HEK293T (cell line): ENCODE data around the gene NBEA.

Experiments
- CTCF ChIA-PET: fragments of 350-600 bp; formaldehyde crosslinking; extraction: SDS; loops from one replicate; lab custom pipeline; 2021; ENCODE audit warnings: antibody characterized with exemption, inconsistent platforms; lab: Yijun Ruan, JAX
- POLR2A ChIA-PET: fragments of 350-600 bp; formaldehyde crosslinking; extraction: SDS; loops from one replicate; lab custom pipeline; 2020; ENCODE audit warnings: antibody characterized with exemption, inconsistent platforms; lab: Yijun Ruan, JAX
- DNase-seq: peaks from one replicate; pipeline ENCODE4 v3.0.0; 2012; ENCODE audit warnings: mixed read lengths; ENCODE audit errors: extremely low spot score
- ARNT ChIP-seq: fragments of 450-650 bp; IDR thresholded peaks from 2 replicates; pipeline ENCODE4 v1.6.1; 2017; ENCODE audit warnings: mild to moderate bottlenecking
- BHLHE40 ChIP-seq: fragments of 450-650 bp; IDR thresholded peaks from 2 replicates; pipeline ENCODE4 v1.6.1; 2016; ENCODE audit warnings: mild to moderate bottlenecking, moderate library complexity, borderline replicate concordance
- CTBP1 ChIP-seq: fragments of 450-650 bp; IDR thresholded peaks from 2 replicates; pipeline ENCODE4 v1.6.1; 2016; ENCODE audit warnings: borderline replicate concordance
- ELF4 ChIP-seq: fragments of 450-650 bp; IDR thresholded peaks from 2 replicates; pipeline ENCODE4 v1.6.1; 2017; ENCODE audit warnings: antibody characterized with exemption
- FOXA1 ChIP-seq: fragments of 450-650 bp; IDR thresholded peaks from 2 replicates; pipeline ENCODE4 v1.6.1; 2016; ENCODE audit warnings: mild to moderate bottlenecking
- FOXK2 ChIP-seq: fragments of 450-650 bp; IDR thresholded peaks from 2 replicates; pipeline ENCODE4 v1.6.1; 2016; ENCODE audit warnings: mild to moderate bottlenecking
- FOXM1 ChIP-seq: fragments of 450-650 bp; IDR thresholded peaks from 2 replicates; pipeline ENCODE4 v1.6.1; 2017; ENCODE audit warnings: mild to moderate bottlenecking, borderline replicate concordance
- HDGF ChIP-seq: fragments of 450-650 bp; IDR thresholded peaks from 2 replicates; pipeline ENCODE4 v1.6.1; 2017; ENCODE audit warnings: antibody characterized with exemption, borderline replicate concordance
- L3MBTL2 ChIP-seq: fragments of 450-650 bp; conservative IDR thresholded peaks from 2 replicates; pipeline ENCODE4 v1.6.1; 2016; ENCODE audit warnings: mild to moderate bottlenecking
- LEF1 ChIP-seq: fragments of 450-650 bp; IDR thresholded peaks from 2 replicates; pipeline ENCODE4 v1.6.1; 2017; ENCODE audit warnings: mild to moderate bottlenecking, borderline replicate concordance
- NFRKB ChIP-seq: fragments of 450-650 bp; IDR thresholded peaks from 2 replicates; pipeline ENCODE4 v1.6.1; 2016; ENCODE audit warnings: mild to moderate bottlenecking, moderate library complexity
- SP1 ChIP-seq: fragments of 450-650 bp; IDR thresholded peaks from 2 replicates; pipeline ENCODE4 v1.6.1; 2017
- SUZ12 ChIP-seq: fragments of 450-650 bp; IDR thresholded peaks from 2 replicates; pipeline ENCODE4 v1.6.1; 2016; ENCODE audit warnings: mild to moderate bottlenecking
- TARDBP ChIP-seq: fragments of 450-650 bp; IDR thresholded peaks from 2 replicates; pipeline ENCODE4 v1.6.1; 2016
- ZNF384 ChIP-seq: fragments of 450-650 bp; IDR thresholded peaks from 2 replicates; pipeline ENCODE4 v1.6.1; 2016
- TF ChIP-seq, protein P1 (sequence below): fragments of 450-650 bp; IDR thresholded peaks from 2 replicates; pipeline ENCODE4 v1.6.1; 2016

Gene NBEA

DNA sequence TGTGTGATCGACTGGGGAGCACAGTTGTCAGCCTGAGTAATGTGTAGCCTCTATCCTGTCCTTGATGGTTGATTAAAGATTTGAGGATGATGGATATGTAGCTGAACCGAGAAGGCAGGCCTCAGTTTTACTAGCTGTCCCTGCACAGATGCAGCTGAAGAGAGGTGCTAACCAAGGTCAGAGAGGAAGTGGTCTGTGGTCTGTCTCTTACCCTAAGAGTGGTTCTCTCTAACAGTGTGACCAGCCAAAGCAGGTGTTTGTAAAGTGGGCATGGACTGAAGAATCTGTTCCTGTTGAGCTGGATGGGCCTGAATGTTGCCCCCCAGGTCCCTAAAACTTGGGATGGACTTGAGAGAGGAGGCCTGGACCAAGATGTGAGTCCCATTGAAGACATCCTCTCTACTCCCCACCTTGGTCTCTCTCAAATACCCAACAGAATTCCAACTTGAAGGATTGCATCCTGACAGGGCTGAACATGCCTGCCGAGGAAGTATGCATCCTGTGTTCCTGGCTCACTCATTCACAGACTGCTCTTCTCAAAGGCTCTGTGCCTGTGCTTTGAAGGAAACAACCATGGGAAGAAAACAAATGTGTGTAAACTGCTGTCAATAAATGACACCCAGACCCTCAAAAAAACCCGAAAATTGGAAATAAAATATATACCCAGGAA, 310.6 kb downstream of the NBEA start:
- ChIA-PET CTCF (no interaction called here), POLR2A (no interaction called here)
- DNase-seq: no peak
- TF ChIP-seq HDGF (no peak), SUZ12 (no peak), ZNF384 (no peak), ARNT (no peak), CTBP1 (no peak), LEF1 (no peak), FOXM1 (no peak), NFRKB (no peak), SP1 (no peak), FOXK2 (no peak), TARDBP (no peak), L3MBTL2 (no peak)

DNA sequence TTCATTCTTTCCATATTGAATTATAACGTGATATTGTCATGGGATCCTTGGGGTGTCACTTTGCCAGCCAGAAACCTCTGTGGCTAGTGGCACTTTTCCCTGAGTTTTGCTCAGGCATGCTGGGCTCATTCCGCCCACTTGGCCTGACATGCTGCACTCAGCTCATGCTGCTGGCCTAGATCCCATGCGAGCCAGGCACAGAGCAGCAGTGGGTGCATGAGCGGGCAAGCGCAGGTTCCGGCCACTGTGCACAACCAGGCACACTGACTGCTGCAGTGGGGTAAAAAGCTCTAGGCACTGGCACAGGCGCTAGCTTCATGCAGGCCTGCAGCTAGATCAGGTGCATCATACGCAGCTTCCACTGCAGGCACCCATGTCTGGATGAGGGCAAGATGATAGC, 313.2 kb downstream of the NBEA start:
- TF ChIP-seq L3MBTL2: no peak
- TF ChIP-seq SUZ12: no peak
- TF ChIP-seq BHLHE40: no peak
- TF ChIP-seq LEF1: no peak
- no peak for TF ChIP-seq FOXM1
- no peak for TF ChIP-seq ARNT
- TF ChIP-seq HDGF: no peak
- no peak for TF ChIP-seq ELF4
- no peak for TF ChIP-seq FOXA1
- TF ChIP-seq, protein P1, sequence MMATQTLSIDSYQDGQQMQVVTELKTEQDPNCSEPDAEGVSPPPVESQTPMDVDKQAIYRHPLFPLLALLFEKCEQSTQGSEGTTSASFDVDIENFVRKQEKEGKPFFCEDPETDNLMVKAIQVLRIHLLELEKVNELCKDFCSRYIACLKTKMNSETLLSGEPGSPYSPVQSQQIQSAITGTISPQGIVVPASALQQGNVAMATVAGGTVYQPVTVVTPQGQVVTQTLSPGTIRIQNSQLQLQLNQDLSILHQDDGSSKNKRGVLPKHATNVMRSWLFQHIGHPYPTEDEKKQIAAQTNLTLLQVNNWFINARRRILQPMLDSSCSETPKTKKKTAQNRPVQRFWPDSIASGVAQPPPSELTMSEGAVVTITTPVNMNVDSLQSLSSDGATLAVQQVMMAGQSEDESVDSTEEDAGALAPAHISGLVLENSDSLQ: no peak
- no peak for TF ChIP-seq ZNF384
- no peak for TF ChIP-seq SP1
- no peak for TF ChIP-seq TARDBP
- no peak for TF ChIP-seq FOXK2
- TF ChIP-seq NFRKB: no peak
- no peak for TF ChIP-seq CTBP1
- ChIA-PET CTCF (no interaction called here), POLR2A (no interaction called here)
- no peak for DNase-seq

DNA sequence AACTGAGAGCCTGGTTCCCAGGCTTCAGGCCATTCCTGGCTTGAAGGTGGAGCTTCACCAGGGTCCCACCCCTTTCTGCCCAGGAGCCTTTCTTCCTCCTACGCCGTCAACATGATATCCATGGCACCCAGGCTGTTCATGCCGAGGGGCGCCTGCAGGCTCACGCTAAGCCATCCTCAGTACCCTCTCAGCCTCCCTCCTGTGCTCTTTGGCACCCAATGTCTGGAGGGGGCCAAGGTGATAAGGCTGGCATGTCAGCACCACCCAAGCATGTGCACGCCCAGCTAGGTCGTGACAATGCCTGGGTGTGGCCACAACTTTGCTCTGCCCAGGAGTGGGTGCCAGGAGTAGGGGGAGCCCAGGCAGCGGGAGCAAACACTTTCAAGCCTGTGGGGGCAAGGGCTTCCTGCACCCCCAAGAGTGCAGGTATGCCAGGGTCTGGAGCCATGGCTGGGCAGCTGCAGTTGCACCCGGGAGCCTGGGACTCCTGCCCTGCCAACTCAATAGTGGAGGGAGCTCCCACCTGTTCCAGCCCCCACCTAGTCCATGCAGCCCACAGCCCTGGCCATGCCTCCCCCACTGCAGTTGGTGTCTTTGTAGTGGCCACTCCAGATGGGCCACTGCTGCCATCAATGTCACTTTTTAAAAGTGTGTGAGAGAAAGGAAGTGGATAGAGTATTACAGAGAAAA, 314.5 kb downstream of the NBEA start:
- CTCF ChIA-PET: no interaction called here

DNA sequence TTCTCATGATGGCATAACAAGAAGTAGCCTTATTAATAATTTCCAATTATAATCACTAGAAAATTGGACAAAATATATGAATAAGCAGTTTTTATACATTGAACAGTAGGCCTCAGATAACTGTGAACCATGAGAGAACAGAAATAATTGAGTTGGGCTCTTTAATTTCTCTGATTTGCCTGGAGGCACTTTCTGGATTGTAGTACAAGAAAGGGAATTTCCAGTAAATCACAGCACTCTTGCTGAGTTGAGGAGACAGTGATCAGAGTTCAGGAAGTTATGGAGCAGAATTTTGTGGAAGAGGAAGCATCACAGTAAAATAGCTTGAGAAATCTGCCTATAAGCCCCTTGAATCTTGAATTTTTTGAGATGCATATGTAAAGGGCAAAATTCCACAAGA, 318.2 kb downstream of the NBEA start:
- TF ChIP-seq SP1 (no peak), HDGF (no peak), NFRKB (no peak)
- CTCF ChIA-PET: no interaction called here
- POLR2A ChIA-PET: no interaction called here
- DNase-seq: no peak

More for the DNA sequence above, 314.5 kb downstream of the NBEA start:
- no peak for TF ChIP-seq CTBP1
- TF ChIP-seq TARDBP: no peak
- no peak for TF ChIP-seq ARNT
- POLR2A ChIA-PET: no interaction called here
- no peak for DNase-seq

DNA sequence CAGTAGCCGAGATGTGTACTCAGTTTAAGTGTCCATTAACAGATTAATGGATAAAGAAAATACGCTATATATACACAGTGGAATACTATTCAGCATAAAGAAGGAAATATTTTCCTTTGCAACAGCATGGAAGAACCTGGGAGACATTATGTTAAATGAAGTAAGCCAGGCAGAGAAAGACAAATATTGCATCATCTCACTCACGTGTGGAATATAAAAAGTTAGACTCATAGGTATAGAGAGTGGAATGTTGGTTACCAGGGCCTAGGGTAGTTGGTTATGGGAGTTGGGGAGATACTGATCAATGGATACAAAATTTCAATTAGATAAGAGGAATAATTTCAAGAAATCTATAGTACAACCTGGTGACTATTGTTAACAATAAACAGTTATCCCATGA, 324.3 kb downstream of the NBEA start:
- TF ChIP-seq FOXA1 (no peak), ARNT (no peak), ZNF384 (no peak)
- ChIA-PET POLR2A (no interaction called here), CTCF (no interaction called here)
- DNase-seq: no peak

DNA sequence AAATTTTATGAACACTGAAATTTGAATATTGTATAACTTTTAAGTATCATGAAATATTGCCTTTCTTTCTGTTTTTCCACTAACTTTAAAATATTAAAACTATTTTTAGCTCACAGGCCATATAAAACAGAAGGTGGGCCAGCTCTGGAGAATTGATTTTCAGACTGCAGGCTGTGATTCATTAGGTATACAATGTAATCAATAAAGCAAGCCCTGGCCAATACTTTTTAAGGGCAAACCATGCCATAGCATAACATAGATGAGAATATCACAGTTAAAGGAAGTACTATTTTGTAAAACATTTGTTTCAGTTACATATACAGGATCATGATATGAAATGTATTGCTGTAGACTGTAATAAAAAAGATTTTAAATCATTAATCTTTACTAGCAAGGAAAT, 336.8 kb downstream of the NBEA start:
- CTCF ChIA-PET: no interaction called here

DNA sequence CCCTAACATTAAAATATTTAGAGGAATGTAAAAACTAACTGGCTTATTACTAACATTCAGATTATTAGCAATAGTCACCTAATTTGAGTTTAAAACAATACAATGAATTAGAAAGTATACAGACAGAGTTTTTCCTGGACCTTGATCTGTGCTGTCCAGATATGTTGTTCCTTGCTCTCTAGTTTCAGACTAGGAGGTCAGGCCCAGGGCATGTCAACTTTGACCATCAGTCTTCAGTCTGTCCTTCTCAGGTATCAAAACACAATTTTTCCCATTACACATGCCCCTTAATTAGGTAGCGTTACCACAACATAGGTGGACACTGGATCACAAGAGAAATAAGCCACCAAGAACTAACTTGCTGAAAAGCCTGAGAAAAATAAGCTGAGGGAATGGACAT, 337.4 kb downstream of the NBEA start:
- no peak for DNase-seq
- ChIA-PET POLR2A (no interaction called here), CTCF (no interaction called here)
- TF ChIP-seq TARDBP (no peak), ELF4 (no peak), L3MBTL2 (no peak), SP1 (no peak), FOXK2 (no peak), FOXM1 (no peak), SUZ12 (no peak), NFRKB (no peak), HDGF (no peak), BHLHE40 (no peak)
- TF ChIP-seq, protein P1: no peak

More for the DNA sequence above, 336.8 kb downstream of the NBEA start:
- POLR2A ChIA-PET: no interaction called here
- TF ChIP-seq TARDBP: no peak
- no peak for TF ChIP-seq FOXK2
- TF ChIP-seq SUZ12: no peak
- no peak for TF ChIP-seq ZNF384
- no peak for TF ChIP-seq NFRKB
- no peak for TF ChIP-seq CTBP1
- TF ChIP-seq FOXA1: no peak
- no peak for TF ChIP-seq BHLHE40
- no peak for TF ChIP-seq L3MBTL2
- no peak for TF ChIP-seq ELF4
- TF ChIP-seq, protein P1: no peak
- no peak for TF ChIP-seq LEF1
- no peak for DNase-seq
